Uterus (tissue), 2 donors: ENCODE data around the gene FBL.

ENCODE experiments used
- CTCF ChIP-seq, 4 experiments: fragments of 200-600 bp in 2 of 4; fragments of 450-650 bp in 2 of 4; sonication (generic) in 2 of 4; IDR thresholded peaks; one replicate each; pipeline ENCODE4 v1.5.1; 2016 to 2019; ENCODE audit warnings: antibody characterized with exemption in 4 of 4, mild to moderate bottlenecking in 2 of 4, moderate library complexity in 1 of 4
- POLR2A ChIP-seq, 2 donors: fragments of 450-650 bp; IDR thresholded peaks; one replicate each; pipeline ENCODE4 v1.6.1; 2016; ENCODE audit warnings: antibody characterized with exemption in 2 of 2, mild to moderate bottlenecking in 1 of 2, moderate library complexity in 1 of 2

GRCh38 chr19:39825093-39825463 is 21.1 kb downstream of the FBL start:
- TF ChIP-seq CTCF (IDR thresholded peaks at IDR 0.05) (no peak), POLR2A (IDR thresholded peaks at IDR 0.05) (no peak)
